Measurements from ENCODE around the gene CTXN3.

The CTXN3 gene

DNA sequence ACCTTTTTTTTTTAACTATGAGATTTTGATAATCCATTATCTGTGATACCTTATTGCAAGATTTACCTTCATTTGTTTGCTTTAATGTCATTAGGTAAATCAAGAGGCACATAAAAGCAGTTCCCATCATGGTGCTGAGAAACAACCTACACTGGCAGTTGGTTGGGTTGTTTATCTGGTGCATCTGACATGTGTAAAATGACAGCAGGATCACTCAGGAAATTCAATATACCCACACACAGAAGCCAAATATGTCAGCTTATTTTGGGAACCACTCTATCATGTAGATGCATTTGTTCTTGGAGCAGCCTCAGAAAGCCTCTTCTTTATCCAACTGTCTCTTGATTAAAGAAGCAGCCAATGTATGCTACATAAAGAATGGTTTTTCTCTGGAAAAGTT, 46.5 kb downstream of the CTXN3 start:
- no peak for DNase-seq (ENCODE audit: extremely low spot score, insufficient read length, low read depth)

DNA sequence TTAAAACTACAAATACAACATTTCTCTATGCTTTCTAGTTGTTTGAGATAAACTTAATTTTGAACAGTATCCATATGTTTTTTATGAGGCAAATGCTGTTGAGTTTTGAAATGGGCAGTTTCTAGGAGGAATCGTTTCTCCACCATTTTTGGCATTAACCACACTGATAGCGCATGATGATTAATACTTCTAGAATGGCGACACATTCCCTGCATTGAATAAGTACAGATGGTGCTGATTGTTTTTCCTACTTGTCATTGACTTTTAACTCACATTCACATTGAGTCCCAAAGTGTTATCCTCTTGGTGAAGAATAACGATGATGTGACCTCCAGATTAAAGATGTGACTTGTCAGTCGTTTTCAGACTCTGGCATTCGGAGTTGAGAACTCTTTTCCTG, 47.8 kb downstream of the CTXN3 start:
- FAIRE-seq (no peak), DNase-seq (ENCODE audit: extremely low spot score, insufficient read length, low read depth) (no peak)

More for the DNA sequence above, 46.5 kb downstream of the CTXN3 start:
- FAIRE-seq = peak; percentile 59

DNA sequence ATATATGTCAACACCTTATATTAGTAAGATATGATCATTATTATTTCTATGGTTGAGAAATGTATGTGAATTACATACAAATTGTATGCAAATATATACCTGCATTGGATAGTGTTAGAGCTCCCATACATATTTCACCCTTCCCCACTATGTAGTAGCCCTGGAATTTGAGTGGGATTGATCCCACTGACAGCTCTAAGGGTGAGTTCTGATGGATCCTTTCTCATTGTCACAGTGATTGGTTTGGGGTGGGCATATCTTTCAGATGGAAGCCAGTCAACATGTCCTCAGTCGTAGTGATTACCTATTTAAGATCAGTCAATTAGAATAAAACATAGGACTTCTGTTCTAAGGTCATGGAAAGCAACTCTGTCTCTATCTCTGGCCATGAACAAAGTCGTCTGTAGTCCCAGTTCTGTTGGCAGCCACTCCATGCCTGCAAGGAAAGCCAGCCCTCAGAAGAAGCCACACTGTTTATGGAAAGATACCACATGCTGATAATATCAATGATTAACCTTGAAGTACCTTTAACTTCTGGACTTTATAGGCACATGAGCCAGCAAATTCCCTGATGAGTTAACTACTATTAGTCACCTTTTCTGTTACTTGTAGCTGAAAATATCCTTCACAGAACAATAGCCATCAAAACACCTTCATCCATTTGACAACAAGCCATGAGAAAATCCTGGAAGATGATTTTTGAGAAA, 49.2 kb downstream of the CTXN3 start:
- DNase-seq (ENCODE audit: extremely low spot score, insufficient read length, low read depth) = no peak
- no peak for FAIRE-seq

- FAIRE-seq (no peak), DNase-seq (ENCODE audit: extremely low spot score, insufficient read length, low read depth) (no peak)
These were observed 50.5 kb downstream of the CTXN3 start for GRCh38 chr5:127699416-127699815.

GRCh38 chr5:127700237-127700766, 51.4 kb downstream of the CTXN3 start:
- DNase-seq (ENCODE audit: extremely low spot score, insufficient read length, low read depth) = no peak

DNA sequence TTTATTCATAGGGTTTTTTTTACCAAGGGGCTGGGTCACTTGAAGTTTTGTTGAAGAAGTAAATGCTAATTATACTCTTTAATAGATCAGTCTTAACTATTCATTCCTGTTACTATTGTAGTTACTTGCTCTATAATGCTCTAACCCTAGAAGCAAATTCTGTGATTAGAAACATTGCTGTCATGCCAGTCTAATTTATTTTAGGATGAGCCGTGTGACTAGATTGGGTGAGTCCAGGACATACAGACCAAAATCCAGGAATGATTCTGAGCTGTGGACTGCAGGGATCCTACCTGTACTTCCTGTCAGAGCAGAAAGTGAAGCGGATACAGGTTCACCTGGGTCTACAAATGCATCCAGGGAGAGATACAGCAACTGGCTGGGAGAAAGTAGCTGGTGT, 53.6 kb downstream of the CTXN3 start:
- no peak for FAIRE-seq
- no peak for DNase-seq (ENCODE audit: extremely low spot score, insufficient read length, low read depth)

More at GRCh38 chr5:127700237-127700766, 51.4 kb downstream of the CTXN3 start:
- FAIRE-seq = no peak

DNA sequence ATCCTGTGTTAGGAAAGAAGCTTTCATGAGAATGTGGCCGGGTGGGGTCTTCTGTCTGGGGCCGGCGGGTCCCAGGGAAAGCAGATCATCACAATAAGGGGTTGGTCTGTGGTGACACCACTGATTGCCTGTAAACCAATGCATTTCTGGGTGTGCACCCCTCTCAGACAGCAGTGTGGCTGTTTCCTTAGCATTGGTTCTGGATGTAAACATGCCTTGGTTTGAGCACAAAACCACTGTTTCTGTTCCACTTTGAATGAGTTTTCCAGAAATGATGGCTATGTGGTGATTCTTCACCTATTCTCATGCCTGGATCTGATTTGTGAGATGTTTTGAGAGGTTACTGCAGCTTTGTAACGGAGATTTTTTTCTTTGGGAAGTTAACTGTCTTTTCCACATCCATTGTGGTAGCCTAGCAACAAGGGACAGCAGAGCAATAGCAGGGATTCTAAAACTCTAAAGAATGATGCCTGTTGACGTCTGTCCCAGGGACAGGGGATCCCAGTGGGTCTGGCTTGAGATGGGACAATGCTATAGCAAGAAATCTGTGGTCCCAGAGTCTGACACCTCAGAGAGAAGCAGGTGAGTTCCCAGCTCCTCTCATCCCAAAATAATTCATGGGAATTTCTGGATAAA, 54.2 kb downstream of the CTXN3 start, which contains the start of gene CCDC192:
TSS of gene CCDC192 (plus strand) at position 466 of the 636 bp plus-strand sequence. CDS start at position 521, 55 bp downstream.
- no peak for FAIRE-seq
- no peak for DNase-seq (ENCODE audit: extremely low spot score, insufficient read length, low read depth)

- DNase-seq (ENCODE audit: extremely low spot score, insufficient read length, low read depth) (no peak), FAIRE-seq (no peak)
These were observed 56.4 kb downstream of the CTXN3 start for GRCh38 chr5:127705120-127705892.

DNA sequence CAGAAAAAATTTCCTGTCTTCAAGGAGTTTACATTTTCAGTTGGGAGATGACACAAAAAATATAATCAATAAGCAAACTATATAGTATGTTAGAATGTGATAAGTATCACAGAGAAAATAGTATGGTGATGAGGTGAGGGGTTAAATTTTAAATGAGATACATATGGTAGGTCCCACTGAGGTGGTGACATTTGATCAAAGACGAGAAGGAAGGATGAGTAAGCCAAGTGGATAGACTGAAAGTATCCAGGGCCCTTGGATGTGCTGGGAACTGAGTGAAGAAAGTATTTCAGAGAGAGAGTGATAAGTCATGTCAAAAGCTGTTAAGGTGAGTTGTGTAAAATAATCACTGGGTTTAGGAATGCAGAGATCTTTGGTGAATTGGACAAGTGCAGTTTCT, 57.8 kb downstream of the CTXN3 start:
- DNase-seq (ENCODE audit: extremely low spot score, insufficient read length, low read depth) = no peak
- no peak for FAIRE-seq

DNA sequence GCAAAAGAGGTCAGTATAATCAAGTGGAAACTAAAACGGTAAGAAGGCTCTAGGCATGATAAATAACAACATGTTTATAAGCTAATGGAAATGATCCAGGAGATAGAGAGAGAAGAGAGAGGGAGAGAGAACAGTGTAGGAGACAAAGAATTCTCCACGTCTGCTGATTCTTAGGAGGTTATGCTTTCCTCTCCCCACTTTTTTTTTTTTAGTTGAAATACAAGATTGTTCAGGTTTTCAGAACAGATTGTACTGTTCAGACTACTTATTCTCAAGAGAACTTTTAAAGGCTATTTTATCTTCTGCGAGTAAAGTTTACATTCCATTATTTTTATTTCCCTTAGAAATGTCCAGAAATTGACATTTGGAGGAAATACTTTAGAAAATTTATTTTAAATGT, 58.3 kb downstream of the CTXN3 start:
- no peak for DNase-seq (ENCODE audit: extremely low spot score, insufficient read length, low read depth)
- no peak for FAIRE-seq

Measured in GM18507 (cell line).